HepG2 (cell line): ENCODE data around the gene JAGN1. TPM values are rescaled to one million over a fixed set of nuclear protein-coding genes. Genes with fewer than 3 reads are reported as not detected.
"Not testable (repeated sequence)": the region's sequence is repeated elsewhere in the genome, so short reads cannot be mapped to it uniquely, and the experiment has no call there.

Source experiments
- BRD4 ChIP-seq: sonication (generic); formaldehyde crosslinking; IDR thresholded peaks from 2 replicates; pipeline ENCODE4 v1.4.0; 2020; ENCODE audit warnings: missing genetic modification reagents
- CEBPG ChIP-seq: IDR thresholded peaks from 2 replicates; pipeline ENCODE4 v1.6.1; 2016
- DPF2 ChIP-seq: sonication (generic); formaldehyde crosslinking; IDR thresholded peaks from 2 replicates; pipeline ENCODE4 v1.4.0; 2020; ENCODE audit warnings: mild to moderate bottlenecking, low read depth, missing genetic modification reagents, borderline replicate concordance
- EP300 ChIP-seq, 3 experiments: sonication (generic) in 1 of 3; formaldehyde crosslinking in 1 of 3; IDR thresholded peaks; 2 replicates each; pipeline versions ENCODE4 v1.5.1 to v1.6.1; 2011 to 2020; ENCODE audit warnings: low read depth in 2 of 3, low read length in 2 of 3, borderline replicate concordance in 1 of 3, improper control_type of control experiment in 1 of 3, mild to moderate bottlenecking in 1 of 3, missing genetic modification reagents in 1 of 3, moderate library complexity in 1 of 3
- KDM3A ChIP-seq: IDR thresholded peaks from 2 replicates; pipeline ENCODE4 v1.6.1; 2018; ENCODE audit warnings: low read depth, missing compliant biosample characterization
- RXRB ChIP-seq: IDR thresholded peaks from 2 replicates; pipeline ENCODE4 v1.6.1; 2016; ENCODE audit warnings: borderline replicate concordance, missing genetic modification reagents, missing compliant biosample characterization
- SKI ChIP-seq: fragments of 450-650 bp; IDR thresholded peaks from one replicate; pipeline ENCODE4 v1.6.1; 2018; ENCODE audit warnings: mild to moderate bottlenecking; ENCODE audit not compliant: partially characterized antibody
- SOX6 ChIP-seq, 2 experiments: fragments of 450-650 bp in 1 of 2; sonication (generic) in 1 of 2; formaldehyde crosslinking in 1 of 2; IDR thresholded peaks; 2 replicates each; pipeline versions ENCODE4 v1.4.0 to v1.6.1; 2017 to 2020; ENCODE audit warnings: antibody characterized with exemption in 1 of 2, mild to moderate bottlenecking in 1 of 2, missing genetic modification reagents in 1 of 2
- TOPORS ChIP-seq: sonication (generic); formaldehyde crosslinking; IDR thresholded peaks from 2 replicates; pipeline ENCODE4 v1.8.0; 2023; ENCODE audit warnings: mild to moderate bottlenecking, missing genetic modification reagents
- ZBTB3 ChIP-seq: sonication (generic); formaldehyde crosslinking; IDR thresholded peaks from 2 replicates; pipeline ENCODE4 v1.4.0; 2020; ENCODE audit warnings: low read depth, mild to moderate bottlenecking, moderate library complexity, missing genetic modification reagents, borderline replicate concordance
- ZMYM4 ChIP-seq: sonication (generic); formaldehyde crosslinking; IDR thresholded peaks from 2 replicates; pipeline ENCODE4 v1.8.1; 2023; ENCODE audit warnings: mild to moderate bottlenecking, missing genetic modification reagents
- ZNF264 ChIP-seq: sonication (generic); formaldehyde crosslinking; IDR thresholded peaks from 2 replicates; pipeline ENCODE4 v1.4.0; 2020; ENCODE audit warnings: missing genetic modification reagents
- ZNF331 ChIP-seq: sonication (generic); formaldehyde crosslinking; IDR thresholded peaks from 2 replicates; pipeline ENCODE4 v1.4.0; 2020; ENCODE audit warnings: missing genetic modification reagents
- ZNF629 ChIP-seq: sonication (generic); formaldehyde crosslinking; conservative IDR thresholded peaks from 2 replicates; pipeline ENCODE4 v1.5.0; 2020; ENCODE audit warnings: missing genetic modification reagents
- ZNF652 ChIP-seq: IDR thresholded peaks from 2 replicates; pipeline ENCODE4 v1.6.1; 2016; ENCODE audit warnings: low read depth, borderline replicate concordance
- polyA plus RNA-seq, 8 experiments: library from polyadenylated mRNA; depleted of rRNA in 3 of 8; stranded (reverse) in 7 of 8; unstranded in 1 of 8; fragments of >200 nt; fragmentation: Illumina TruSeq in 4 of 8; extraction: Trizol in 4 of 8; gene quantifications; 2 replicates each; pipeline versions ENCODE4 v1.2.1 to v1.2.3, GENCODE V29; 2011 to 2016; ENCODE audit warnings: low read depth in 4 of 8, missing spikeins in 1 of 8, mixed read lengths in 1 of 8; ENCODE audit not compliant: insufficient read depth in 1 of 8
- total RNA-seq, 5 experiments: library from RNA; depleted of rRNA; stranded (reverse); fragments of >200 nt; fragmentation: Illumina TruSeq; extraction: Trizol; gene quantifications; 2 replicates each; pipeline ENCODE4 v1.2.3, GENCODE V29; 2016; ENCODE audit warnings: low read depth in 1 of 5
- TF ChIP-seq, protein P1 (sequence below): sonication (generic); formaldehyde crosslinking; IDR thresholded peaks from 2 replicates; pipeline ENCODE4 v1.4.0; 2020; ENCODE audit warnings: missing genetic modification reagents
- TF ChIP-seq, protein P2 (sequence below): sonication (generic); formaldehyde crosslinking; IDR thresholded peaks from 2 replicates; pipeline ENCODE4 v1.4.0; 2020; ENCODE audit warnings: mild to moderate bottlenecking, missing genetic modification reagents, borderline replicate concordance
- TF ChIP-seq, protein P3 (sequence below): sonication (generic); formaldehyde crosslinking; IDR thresholded peaks from 2 replicates; pipeline ENCODE4 v1.5.0; 2020; ENCODE audit warnings: mild to moderate bottlenecking, missing genetic modification reagents, borderline replicate concordance

The JAGN1 gene
- total and polyA plus RNA-seq, 2 of the 13 experiments (the other 11 are each of a cell fraction or from before 2014, with no cell fraction given): 49.9 to 50.9 TPM

DNA sequence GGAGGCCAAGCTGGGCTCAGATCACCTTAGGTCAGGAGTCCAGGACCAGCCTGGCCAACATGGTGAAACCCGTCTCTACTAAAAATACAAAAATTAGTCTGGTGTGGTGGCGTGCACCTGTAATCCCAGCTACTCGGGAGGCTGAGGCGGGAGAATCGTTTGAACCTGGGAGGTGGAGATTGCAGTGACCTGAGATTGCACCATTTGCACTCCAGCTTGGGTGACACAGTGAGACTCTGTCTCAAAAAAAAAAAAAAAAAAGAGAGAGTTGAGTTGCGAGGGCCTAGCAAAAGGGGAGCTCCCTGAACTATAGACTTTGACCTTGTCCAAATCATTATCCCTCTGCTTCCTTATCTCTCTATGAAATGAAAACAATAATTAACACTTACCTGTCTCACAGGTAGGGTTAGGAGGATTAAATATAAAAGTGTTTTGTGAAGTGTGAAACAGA is 10.6 kb downstream of the JAGN1 start (continued):
- TF ChIP-seq ZNF652 (CRISPR knock-in tag) (peak; percentile 95), SOX6 (CRISPR knock-in tag; IDR thresholded peaks at IDR 0.05) (peak; percentile 78), KDM3A (peak; percentile 58; the same call in 1 of the 2 replicates), DPF2 (CRISPR knock-in tag) (peak; percentile 57; the same call in 1 of the 2 replicates), ZNF331 (CRISPR knock-in tag) (0 out of 2 replicates have a peak, but pooled peaks have one; percentile 39), EP300 (IDR thresholded peaks at IDR 0.05; ENCODE audit: low read depth in 2 of 2, low read length in 2 of 2) (peak in 1 of 2 experiments; percentile 76; a peak in 2 of 4 replicates), EP300 (CRISPR knock-in tag; IDR thresholded peaks at IDR 0.05; ENCODE audit: borderline replicate concordance) (peak; percentile 31; the same call in 1 of the 2 replicates), RXRB (CRISPR knock-in tag) (peak; percentile 48; the same call in 1 of the 2 replicates), ZBTB3 (CRISPR knock-in tag) (peak; percentile 93; the same call in 1 of the 2 replicates), ZNF264 (CRISPR knock-in tag) (0 out of 2 replicates have a peak, but pooled peaks have one; percentile 62), ZMYM4 (CRISPR knock-in tag) (peak; percentile 69), BRD4 (peak; percentile 47), CEBPG (CRISPR knock-in tag) (peak; percentile 90), SKI (peak; percentile 29), ZNF629 (CRISPR knock-in tag) (peak; percentile 55), TOPORS (CRISPR knock-in tag) (0 out of 2 replicates have a peak, but pooled peaks have one; percentile 45)
- TF ChIP-seq SOX6 (IDR thresholded peaks at IDR 0.05): not testable (repeated sequence)
- TF ChIP-seq, protein P1, sequence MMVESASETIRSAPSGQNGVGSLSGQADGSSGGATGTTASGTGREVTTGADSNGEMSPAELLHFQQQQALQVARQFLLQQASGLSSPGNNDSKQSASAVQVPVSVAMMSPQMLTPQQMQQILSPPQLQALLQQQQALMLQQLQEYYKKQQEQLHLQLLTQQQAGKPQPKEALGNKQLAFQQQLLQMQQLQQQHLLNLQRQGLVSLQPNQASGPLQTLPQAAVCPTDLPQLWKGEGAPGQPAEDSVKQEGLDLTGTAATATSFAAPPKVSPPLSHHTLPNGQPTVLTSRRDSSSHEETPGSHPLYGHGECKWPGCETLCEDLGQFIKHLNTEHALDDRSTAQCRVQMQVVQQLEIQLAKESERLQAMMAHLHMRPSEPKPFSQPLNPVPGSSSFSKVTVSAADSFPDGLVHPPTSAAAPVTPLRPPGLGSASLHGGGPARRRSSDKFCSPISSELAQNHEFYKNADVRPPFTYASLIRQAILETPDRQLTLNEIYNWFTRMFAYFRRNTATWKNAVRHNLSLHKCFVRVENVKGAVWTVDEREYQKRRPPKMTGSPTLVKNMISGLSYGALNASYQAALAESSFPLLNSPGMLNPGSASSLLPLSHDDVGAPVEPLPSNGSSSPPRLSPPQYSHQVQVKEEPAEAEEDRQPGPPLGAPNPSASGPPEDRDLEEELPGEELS (CRISPR knock-in tag): peak; percentile 41; the same call in 1 of the 2 replicates
- TF ChIP-seq, protein P2, sequence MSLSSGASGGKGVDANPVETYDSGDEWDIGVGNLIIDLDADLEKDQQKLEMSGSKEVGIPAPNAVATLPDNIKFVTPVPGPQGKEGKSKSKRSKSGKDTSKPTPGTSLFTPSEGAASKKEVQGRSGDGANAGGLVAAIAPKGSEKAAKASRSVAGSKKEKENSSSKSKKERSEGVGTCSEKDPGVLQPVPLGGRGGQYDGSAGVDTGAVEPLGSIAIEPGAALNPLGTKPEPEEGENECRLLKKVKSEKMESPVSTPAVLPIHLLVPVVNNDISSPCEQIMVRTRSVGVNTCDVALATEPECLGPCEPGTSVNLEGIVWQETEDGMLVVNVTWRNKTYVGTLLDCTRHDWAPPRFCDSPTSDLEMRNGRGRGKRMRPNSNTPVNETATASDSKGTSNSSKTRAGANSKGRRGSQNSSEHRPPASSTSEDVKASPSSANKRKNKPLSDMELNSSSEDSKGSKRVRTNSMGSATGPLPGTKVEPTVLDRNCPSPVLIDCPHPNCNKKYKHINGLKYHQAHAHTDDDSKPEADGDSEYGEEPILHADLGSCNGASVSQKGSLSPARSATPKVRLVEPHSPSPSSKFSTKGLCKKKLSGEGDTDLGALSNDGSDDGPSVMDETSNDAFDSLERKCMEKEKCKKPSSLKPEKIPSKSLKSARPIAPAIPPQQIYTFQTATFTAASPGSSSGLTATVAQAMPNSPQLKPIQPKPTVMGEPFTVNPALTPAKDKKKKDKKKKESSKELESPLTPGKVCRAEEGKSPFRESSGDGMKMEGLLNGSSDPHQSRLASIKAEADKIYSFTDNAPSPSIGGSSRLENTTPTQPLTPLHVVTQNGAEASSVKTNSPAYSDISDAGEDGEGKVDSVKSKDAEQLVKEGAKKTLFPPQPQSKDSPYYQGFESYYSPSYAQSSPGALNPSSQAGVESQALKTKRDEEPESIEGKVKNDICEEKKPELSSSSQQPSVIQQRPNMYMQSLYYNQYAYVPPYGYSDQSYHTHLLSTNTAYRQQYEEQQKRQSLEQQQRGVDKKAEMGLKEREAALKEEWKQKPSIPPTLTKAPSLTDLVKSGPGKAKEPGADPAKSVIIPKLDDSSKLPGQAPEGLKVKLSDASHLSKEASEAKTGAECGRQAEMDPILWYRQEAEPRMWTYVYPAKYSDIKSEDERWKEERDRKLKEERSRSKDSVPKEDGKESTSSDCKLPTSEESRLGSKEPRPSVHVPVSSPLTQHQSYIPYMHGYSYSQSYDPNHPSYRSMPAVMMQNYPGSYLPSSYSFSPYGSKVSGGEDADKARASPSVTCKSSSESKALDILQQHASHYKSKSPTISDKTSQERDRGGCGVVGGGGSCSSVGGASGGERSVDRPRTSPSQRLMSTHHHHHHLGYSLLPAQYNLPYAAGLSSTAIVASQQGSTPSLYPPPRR (CRISPR knock-in tag): 0 out of 2 replicates have a peak, but pooled peaks have one; percentile 15
- TF ChIP-seq, protein P3, sequence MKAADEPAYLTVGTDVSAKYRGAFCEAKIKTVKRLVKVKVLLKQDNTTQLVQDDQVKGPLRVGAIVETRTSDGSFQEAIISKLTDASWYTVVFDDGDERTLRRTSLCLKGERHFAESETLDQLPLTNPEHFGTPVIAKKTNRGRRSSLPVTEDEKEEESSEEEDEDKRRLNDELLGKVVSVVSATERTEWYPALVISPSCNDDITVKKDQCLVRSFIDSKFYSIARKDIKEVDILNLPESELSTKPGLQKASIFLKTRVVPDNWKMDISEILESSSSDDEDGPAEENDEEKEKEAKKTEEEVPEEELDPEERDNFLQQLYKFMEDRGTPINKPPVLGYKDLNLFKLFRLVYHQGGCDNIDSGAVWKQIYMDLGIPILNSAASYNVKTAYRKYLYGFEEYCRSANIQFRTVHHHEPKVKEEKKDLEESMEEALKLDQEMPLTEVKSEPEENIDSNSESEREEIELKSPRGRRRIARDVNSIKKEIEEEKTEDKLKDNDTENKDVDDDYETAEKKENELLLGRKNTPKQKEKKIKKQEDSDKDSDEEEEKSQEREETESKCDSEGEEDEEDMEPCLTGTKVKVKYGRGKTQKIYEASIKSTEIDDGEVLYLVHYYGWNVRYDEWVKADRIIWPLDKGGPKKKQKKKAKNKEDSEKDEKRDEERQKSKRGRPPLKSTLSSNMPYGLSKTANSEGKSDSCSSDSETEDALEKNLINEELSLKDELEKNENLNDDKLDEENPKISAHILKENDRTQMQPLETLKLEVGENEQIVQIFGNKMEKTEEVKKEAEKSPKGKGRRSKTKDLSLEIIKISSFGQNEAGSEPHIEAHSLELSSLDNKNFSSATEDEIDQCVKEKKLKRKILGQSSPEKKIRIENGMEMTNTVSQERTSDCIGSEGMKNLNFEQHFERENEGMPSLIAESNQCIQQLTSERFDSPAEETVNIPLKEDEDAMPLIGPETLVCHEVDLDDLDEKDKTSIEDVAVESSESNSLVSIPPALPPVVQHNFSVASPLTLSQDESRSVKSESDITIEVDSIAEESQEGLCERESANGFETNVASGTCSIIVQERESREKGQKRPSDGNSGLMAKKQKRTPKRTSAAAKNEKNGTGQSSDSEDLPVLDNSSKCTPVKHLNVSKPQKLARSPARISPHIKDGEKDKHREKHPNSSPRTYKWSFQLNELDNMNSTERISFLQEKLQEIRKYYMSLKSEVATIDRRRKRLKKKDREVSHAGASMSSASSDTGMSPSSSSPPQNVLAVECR (CRISPR knock-in tag): peak; percentile 38; the same call in 1 of the 2 replicates
